A549 (cell line): Measurements from ENCODE around the gene IGF1.

Source experiments
- CEBPB ChIP-seq, 2 experiments: fragments of >200 bp in 1 of 2; sonication (Bioruptor Twin) in 1 of 2; formaldehyde crosslinking in 1 of 2; IDR thresholded peaks; 2 replicates each; pipeline ENCODE4 v1.6.1; 2012 to 2016
- CHD2 ChIP-seq: fragments of 150-350 bp; IDR thresholded peaks from 2 replicates; pipeline ENCODE4 v1.6.1; 2014; ENCODE audit warnings: low read length; ENCODE audit not compliant: partially characterized antibody
- CHD4 ChIP-seq: fragments of 200-600 bp; sonication (generic); IDR thresholded peaks from 2 replicates; pipeline ENCODE4 v1.6.1; 2016; ENCODE audit warnings: antibody characterized with exemption, mild to moderate bottlenecking, borderline replicate concordance
- CTCF ChIP-seq: fragments of >200 bp; sonication (Bioruptor Twin); formaldehyde crosslinking; IDR thresholded peaks from 3 replicates; pipeline ENCODE4 v1.5.1; 2016
- ESRRA ChIP-seq: fragments of 150-350 bp; IDR thresholded peaks from 2 replicates; pipeline ENCODE4 v1.6.1; 2014; ENCODE audit warnings: mild to moderate bottlenecking, low read length, borderline replicate concordance
- MAX ChIP-seq: IDR thresholded peaks from 2 replicates; pipeline ENCODE4 v1.6.1; 2012
- POLR2A ChIP-seq: IDR thresholded peaks from 2 replicates; pipeline ENCODE4 v1.6.1; 2012; ENCODE audit warnings: mild to moderate bottlenecking, low read length
- SMC3 ChIP-seq: fragments of >200 bp; sonication (Bioruptor Twin); formaldehyde crosslinking; IDR thresholded peaks from 3 replicates; pipeline ENCODE4 v1.6.1; 2018; ENCODE audit warnings: inconsistent platforms
- ZNF302 ChIP-seq: fragments of 250-450 bp; sonication (Bioruptor Pico); IDR thresholded peaks from 2 replicates; pipeline ENCODE4 v1.9.0; 2021; ENCODE audit warnings: inconsistent platforms, mild to moderate bottlenecking, moderate library complexity
- TF ChIP-seq, protein P1 (sequence below): fragments of 200-600 bp; sonication (generic); IDR thresholded peaks from 2 replicates; pipeline ENCODE4 v1.6.1; 2016; ENCODE audit warnings: antibody characterized with exemption, mild to moderate bottlenecking, moderate library complexity
- TF ChIP-seq, protein P2 (sequence below): fragments of 450-650 bp; IDR thresholded peaks from 2 replicates; pipeline ENCODE4 v1.6.1; 2014; ENCODE audit warnings: antibody characterized with exemption
- TF ChIP-seq, protein P3 (sequence below): IDR thresholded peaks from 2 replicates; pipeline ENCODE4 v1.6.1; 2012

DNA sequence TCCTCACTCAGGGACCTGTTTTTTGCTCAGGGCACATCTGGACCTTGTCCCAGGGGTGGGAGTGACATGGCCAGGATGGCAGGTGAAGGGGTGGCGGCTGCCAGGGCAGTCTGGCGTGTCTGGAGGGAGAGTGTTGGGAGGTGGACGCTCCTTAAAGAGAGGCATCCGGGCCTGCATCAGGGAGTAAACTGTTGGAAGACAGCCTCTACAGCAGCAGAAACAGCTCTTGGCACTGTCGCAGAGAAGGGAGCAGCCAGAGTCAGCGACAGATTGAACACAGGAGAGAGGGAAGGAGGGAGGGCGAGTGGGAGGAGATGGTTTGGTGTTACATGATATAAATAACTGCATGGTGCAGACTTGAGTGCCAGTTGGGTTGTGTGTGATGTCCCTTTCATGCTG lies 52.8 kb downstream of the IGF1 start:
- no peak for TF ChIP-seq CEBPB (IDR thresholded peaks at IDR 0.05)
- TF ChIP-seq MAX, result no peak
- TF ChIP-seq ZNF302, result no peak
- TF ChIP-seq CHD2, result no peak
- TF ChIP-seq CHD4, result no peak
- TF ChIP-seq CTCF, result no peak
- TF ChIP-seq, protein P1, sequence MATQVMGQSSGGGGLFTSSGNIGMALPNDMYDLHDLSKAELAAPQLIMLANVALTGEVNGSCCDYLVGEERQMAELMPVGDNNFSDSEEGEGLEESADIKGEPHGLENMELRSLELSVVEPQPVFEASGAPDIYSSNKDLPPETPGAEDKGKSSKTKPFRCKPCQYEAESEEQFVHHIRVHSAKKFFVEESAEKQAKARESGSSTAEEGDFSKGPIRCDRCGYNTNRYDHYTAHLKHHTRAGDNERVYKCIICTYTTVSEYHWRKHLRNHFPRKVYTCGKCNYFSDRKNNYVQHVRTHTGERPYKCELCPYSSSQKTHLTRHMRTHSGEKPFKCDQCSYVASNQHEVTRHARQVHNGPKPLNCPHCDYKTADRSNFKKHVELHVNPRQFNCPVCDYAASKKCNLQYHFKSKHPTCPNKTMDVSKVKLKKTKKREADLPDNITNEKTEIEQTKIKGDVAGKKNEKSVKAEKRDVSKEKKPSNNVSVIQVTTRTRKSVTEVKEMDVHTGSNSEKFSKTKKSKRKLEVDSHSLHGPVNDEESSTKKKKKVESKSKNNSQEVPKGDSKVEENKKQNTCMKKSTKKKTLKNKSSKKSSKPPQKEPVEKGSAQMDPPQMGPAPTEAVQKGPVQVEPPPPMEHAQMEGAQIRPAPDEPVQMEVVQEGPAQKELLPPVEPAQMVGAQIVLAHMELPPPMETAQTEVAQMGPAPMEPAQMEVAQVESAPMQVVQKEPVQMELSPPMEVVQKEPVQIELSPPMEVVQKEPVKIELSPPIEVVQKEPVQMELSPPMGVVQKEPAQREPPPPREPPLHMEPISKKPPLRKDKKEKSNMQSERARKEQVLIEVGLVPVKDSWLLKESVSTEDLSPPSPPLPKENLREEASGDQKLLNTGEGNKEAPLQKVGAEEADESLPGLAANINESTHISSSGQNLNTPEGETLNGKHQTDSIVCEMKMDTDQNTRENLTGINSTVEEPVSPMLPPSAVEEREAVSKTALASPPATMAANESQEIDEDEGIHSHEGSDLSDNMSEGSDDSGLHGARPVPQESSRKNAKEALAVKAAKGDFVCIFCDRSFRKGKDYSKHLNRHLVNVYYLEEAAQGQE, result no peak
- TF ChIP-seq, protein P2, sequence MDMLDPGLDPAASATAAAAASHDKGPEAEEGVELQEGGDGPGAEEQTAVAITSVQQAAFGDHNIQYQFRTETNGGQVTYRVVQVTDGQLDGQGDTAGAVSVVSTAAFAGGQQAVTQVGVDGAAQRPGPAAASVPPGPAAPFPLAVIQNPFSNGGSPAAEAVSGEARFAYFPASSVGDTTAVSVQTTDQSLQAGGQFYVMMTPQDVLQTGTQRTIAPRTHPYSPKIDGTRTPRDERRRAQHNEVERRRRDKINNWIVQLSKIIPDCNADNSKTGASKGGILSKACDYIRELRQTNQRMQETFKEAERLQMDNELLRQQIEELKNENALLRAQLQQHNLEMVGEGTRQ, result no peak
- TF ChIP-seq SMC3, result no peak
- TF ChIP-seq ESRRA, result no peak
- no peak for TF ChIP-seq POLR2A
- TF ChIP-seq, protein P3, sequence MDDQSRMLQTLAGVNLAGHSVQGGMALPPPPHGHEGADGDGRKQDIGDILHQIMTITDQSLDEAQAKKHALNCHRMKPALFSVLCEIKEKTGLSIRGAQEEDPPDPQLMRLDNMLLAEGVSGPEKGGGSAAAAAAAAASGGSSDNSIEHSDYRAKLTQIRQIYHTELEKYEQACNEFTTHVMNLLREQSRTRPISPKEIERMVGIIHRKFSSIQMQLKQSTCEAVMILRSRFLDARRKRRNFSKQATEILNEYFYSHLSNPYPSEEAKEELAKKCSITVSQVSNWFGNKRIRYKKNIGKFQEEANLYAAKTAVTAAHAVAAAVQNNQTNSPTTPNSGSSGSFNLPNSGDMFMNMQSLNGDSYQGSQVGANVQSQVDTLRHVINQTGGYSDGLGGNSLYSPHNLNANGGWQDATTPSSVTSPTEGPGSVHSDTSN, result no peak
